Measurements from ENCODE around the gene GIPC1. TPM values are rescaled to one million over a fixed set of nuclear protein-coding genes. Genes with fewer than 3 reads are reported as not detected.
"Not testable (repeated sequence)": the region's sequence is repeated elsewhere in the genome, so short reads cannot be mapped to it uniquely, and the experiment has no call there.

Gene GIPC1
- total RNA-seq, 1 donor from 2014 or later: 327 TPM

- no peak for FAIRE-seq
- no peak for DNase-seq (ENCODE audit: low read depth)
Observed at GRCh38 chr19:14463747-14464146, 32.2 kb downstream of the GIPC1 start.

GRCh38 chr19:14462401-14462800, 33.5 kb downstream of the GIPC1 start:
- H3K36me3 ChIP-seq (ENCODE audit: control insufficient read depth, insufficient read depth, low read length); H3K27me3 ChIP-seq (ENCODE audit: control insufficient read depth, insufficient read depth, low read length); FAIRE-seq; DNase-seq (ENCODE audit: low read depth); H3K4me3 ChIP-seq (ENCODE audit: low read depth, low read length): not testable (repeated sequence)

More at GRCh38 chr19:14463747-14464146, 32.2 kb downstream of the GIPC1 start:
- Histone ChIP-seq H3K4me3 (ENCODE audit: low read depth, low read length) (no peak overlapping the region), H3K36me3 (ENCODE audit: control insufficient read depth, insufficient read depth, low read length) (no peaks in the 10 kb centered on the region), H3K27me3 (ENCODE audit: control insufficient read depth, insufficient read depth, low read length) (no peaks in the 10 kb centered on the region)
- no peak for TF ChIP-seq CTCF (IDR thresholded peaks at IDR 0.05; ENCODE audit: insufficient read depth, low read length, severe bottlenecking)

GRCh38 chr19:14460935-14461334, 35.0 kb downstream of the GIPC1 start:
- Histone ChIP-seq H3K27me3 (ENCODE audit: control insufficient read depth, insufficient read depth, low read length) (no peaks in the 10 kb centered on the region), H3K36me3 (ENCODE audit: control insufficient read depth, insufficient read depth, low read length) (no peaks in the 10 kb centered on the region), H3K4me3 (ENCODE audit: low read depth, low read length) (no peak overlapping the region)
- no peak for TF ChIP-seq CTCF (IDR thresholded peaks at IDR 0.05; ENCODE audit: insufficient read depth, low read length, severe bottlenecking)
- FAIRE-seq (no peak), DNase-seq (ENCODE audit: low read depth) (no peak)

GRCh38 chr19:14459703-14460102, 36.2 kb downstream of the GIPC1 start:
- DNase-seq (ENCODE audit: low read depth): no peak
- Histone ChIP-seq H3K27me3 (ENCODE audit: control insufficient read depth, insufficient read depth, low read length) (no peaks in the 10 kb centered on the region), H3K4me3 (ENCODE audit: low read depth, low read length) (no peak overlapping the region), H3K36me3 (ENCODE audit: control insufficient read depth, insufficient read depth, low read length) (no peaks in the 10 kb centered on the region)
- no peak for FAIRE-seq
- no peak for TF ChIP-seq CTCF (IDR thresholded peaks at IDR 0.05; ENCODE audit: insufficient read depth, low read length, severe bottlenecking)

GRCh38 chr19:14452303-14452702, 43.6 kb downstream of the GIPC1 start:
- H3K4me3 ChIP-seq (ENCODE audit: low read depth, low read length); H3K36me3 ChIP-seq (ENCODE audit: control insufficient read depth, insufficient read depth, low read length); H3K27me3 ChIP-seq (ENCODE audit: control insufficient read depth, insufficient read depth, low read length); FAIRE-seq; DNase-seq (ENCODE audit: low read depth): not testable (repeated sequence)

GRCh38 chr19:14450876-14451275, 45.1 kb downstream of the GIPC1 start:
- no peak for TF ChIP-seq CTCF (IDR thresholded peaks at IDR 0.05; ENCODE audit: insufficient read depth, low read length, severe bottlenecking)
- Histone ChIP-seq H3K4me3 (ENCODE audit: low read depth, low read length) (no peak overlapping the region), H3K36me3 (ENCODE audit: control insufficient read depth, insufficient read depth, low read length) (no peaks in the 10 kb centered on the region), H3K27me3 (ENCODE audit: control insufficient read depth, insufficient read depth, low read length) (no peaks in the 10 kb centered on the region)
- DNase-seq (ENCODE audit: low read depth) (no peak), FAIRE-seq (no peak)

- no peak for DNase-seq (ENCODE audit: low read depth)
- no peak for FAIRE-seq
- Histone ChIP-seq H3K36me3 (ENCODE audit: control insufficient read depth, insufficient read depth, low read length) (no peaks in the 10 kb centered on the region), H3K4me3 (ENCODE audit: low read depth, low read length) (no peak overlapping the region), H3K27me3 (ENCODE audit: control insufficient read depth, insufficient read depth, low read length) (no peaks in the 10 kb centered on the region)
- TF ChIP-seq CTCF (IDR thresholded peaks at IDR 0.05; ENCODE audit: insufficient read depth, low read length, severe bottlenecking): no peak
Observed at GRCh38 chr19:14450168-14450874, 45.6 kb downstream of the GIPC1 start.

Data from bronchial epithelial cell (primary cell).